ENCODE data around the gene TXNDC16.
"Not testable (repeated sequence)": the region's sequence is repeated elsewhere in the genome, so short reads cannot be mapped to it uniquely, and the experiment has no call there.

Gene TXNDC16

DNA sequence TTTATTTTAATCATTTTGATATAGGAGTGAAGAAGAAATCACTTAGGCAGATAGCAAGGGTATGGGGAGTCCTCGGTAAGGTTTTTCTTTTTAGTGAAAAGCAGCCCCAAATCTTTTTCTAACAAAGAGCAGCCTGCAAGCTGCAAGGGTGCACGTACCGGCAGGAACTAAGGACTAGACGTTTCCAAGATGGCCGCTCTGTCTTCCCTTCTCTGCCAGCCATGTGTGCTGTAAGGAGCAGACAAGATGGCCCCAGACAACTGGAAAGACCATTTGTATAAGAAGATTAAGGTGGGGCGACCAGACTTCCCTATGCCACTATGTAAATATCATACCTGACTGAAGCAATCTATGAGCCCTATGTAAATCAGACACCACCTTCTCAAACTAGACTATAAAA is 79.6 kb downstream of the TXNDC16 start:
- ATAC-seq (ENCODE audit: low read depth) (no peak), DNase-seq (ENCODE audit: low spot score) (no peak)
- no peaks in the 10 kb centered on the region for H3K4me1 ChIP-seq (ENCODE audit: insufficient read depth, poor library complexity, severe bottlenecking)
- H3K27ac ChIP-seq (ENCODE audit: poor library complexity, severe bottlenecking): no peak overlapping the region
- H3K27me3 ChIP-seq (ENCODE audit: insufficient read depth, poor library complexity, severe bottlenecking): no peaks in the 10 kb centered on the region
- H3K4me3 ChIP-seq (ENCODE audit: severe bottlenecking): no peak overlapping the region
- no peaks in the 10 kb centered on the region for H3K36me3 ChIP-seq (ENCODE audit: low read depth)
- H3K9me3 ChIP-seq (ENCODE audit: severe bottlenecking): no peaks in the 10 kb centered on the region
- TF ChIP-seq, protein P1, sequence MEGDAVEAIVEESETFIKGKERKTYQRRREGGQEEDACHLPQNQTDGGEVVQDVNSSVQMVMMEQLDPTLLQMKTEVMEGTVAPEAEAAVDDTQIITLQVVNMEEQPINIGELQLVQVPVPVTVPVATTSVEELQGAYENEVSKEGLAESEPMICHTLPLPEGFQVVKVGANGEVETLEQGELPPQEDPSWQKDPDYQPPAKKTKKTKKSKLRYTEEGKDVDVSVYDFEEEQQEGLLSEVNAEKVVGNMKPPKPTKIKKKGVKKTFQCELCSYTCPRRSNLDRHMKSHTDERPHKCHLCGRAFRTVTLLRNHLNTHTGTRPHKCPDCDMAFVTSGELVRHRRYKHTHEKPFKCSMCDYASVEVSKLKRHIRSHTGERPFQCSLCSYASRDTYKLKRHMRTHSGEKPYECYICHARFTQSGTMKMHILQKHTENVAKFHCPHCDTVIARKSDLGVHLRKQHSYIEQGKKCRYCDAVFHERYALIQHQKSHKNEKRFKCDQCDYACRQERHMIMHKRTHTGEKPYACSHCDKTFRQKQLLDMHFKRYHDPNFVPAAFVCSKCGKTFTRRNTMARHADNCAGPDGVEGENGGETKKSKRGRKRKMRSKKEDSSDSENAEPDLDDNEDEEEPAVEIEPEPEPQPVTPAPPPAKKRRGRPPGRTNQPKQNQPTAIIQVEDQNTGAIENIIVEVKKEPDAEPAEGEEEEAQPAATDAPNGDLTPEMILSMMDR (IDR thresholded peaks at IDR 0.05; ENCODE audit: poor library complexity, severe bottlenecking): no peak

DNA sequence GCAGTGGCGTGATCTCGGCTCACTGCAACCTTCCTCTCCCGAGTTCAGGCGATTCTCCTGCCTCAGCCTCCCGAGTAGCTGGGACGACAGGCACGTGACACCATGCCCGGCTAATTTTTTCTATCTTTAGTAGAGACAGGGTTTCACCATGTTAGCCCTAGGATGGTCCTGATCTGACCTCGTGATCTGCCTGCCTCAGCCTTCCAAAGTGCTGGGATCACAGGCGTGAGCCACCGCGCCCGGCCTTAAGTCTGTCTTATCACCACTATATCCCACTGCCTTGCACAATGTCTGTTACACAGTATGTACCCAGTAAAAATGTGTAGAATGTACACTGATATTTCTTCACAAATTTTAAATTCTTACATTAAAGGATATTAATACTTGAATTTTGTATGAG is 80.1 kb downstream of the TXNDC16 start:
- not testable (repeated sequence) for H3K9me3 ChIP-seq (ENCODE audit: severe bottlenecking); H3K27ac ChIP-seq (ENCODE audit: poor library complexity, severe bottlenecking); H3K27me3 ChIP-seq (ENCODE audit: insufficient read depth, poor library complexity, severe bottlenecking); H3K36me3 ChIP-seq (ENCODE audit: low read depth); DNase-seq (ENCODE audit: low spot score); ATAC-seq (ENCODE audit: low read depth); H3K4me3 ChIP-seq (ENCODE audit: severe bottlenecking); H3K4me1 ChIP-seq (ENCODE audit: insufficient read depth, poor library complexity, severe bottlenecking)

DNA sequence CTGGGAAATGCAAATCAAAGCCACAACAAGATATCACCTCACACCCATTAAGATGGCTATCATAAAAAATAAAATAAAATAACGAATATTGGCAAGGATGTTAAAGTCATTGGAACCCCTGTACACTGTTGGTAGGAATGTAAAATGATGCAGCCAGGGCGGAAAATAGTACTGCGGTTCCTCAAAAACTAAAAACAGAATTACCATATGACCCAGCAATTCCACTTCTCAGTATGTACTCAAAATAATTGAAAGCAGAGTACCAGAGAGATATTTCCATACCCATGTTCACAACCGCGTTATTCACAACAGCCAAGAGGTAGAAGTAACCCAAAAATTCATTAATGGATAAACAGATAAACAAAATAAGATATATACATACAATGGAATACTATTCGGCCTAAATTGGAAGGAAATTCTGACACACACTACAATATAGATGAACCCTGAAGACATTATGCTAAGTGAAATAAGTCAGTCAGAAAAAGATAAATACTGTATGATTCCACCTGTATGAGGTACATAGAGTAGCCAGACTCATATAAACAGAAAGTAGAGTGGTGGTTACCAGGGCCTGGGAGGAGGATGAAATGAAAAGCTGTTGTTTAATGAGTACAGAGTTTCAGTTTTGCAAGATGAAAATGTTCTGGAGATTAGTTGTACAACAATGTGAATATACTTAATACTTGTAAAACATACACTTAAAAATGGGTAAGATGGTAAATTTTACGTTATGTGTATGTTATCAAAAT is 84.6 kb downstream of the TXNDC16 start:
- Histone ChIP-seq H3K27ac (ENCODE audit: poor library complexity, severe bottlenecking) (no peak overlapping the region), H3K9me3 (ENCODE audit: severe bottlenecking) (no peaks in the 10 kb centered on the region), H3K4me3 (ENCODE audit: severe bottlenecking) (no peak overlapping the region), H3K4me1 (ENCODE audit: insufficient read depth, poor library complexity, severe bottlenecking) (peaks cover 4% of the 10 kb centered on the region), H3K36me3 (ENCODE audit: low read depth) (no peaks in the 10 kb centered on the region), H3K27me3 (ENCODE audit: insufficient read depth, poor library complexity, severe bottlenecking) (no peaks in the 10 kb centered on the region)
- DNase-seq (ENCODE audit: low spot score) (no peak), ATAC-seq (ENCODE audit: low read depth) (no peak)
- TF ChIP-seq, protein P1 (IDR thresholded peaks at IDR 0.05; ENCODE audit: poor library complexity, severe bottlenecking): no peak

DNA sequence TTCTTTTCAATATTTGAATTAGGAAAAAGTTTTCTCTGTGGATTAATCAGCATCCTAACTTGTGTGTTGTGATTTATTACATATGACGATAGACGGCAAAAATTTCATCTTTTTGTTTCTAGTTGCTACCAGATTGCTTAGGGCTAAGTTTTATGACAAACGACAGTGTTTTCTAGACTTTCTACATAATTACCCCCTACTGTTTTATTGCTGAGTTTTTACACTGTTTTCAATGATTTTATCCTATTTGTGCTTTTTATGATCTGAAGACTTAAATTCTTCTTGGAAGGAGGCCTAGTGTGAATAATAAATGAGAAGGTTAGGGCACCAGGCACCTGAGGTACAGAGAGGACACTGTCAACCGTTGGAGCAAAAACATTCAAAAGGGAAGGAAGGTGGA is 88.1 kb downstream of the TXNDC16 start:
- ATAC-seq (ENCODE audit: low read depth) (no peak), DNase-seq (ENCODE audit: low spot score) (no peak)
- Histone ChIP-seq H3K36me3 (ENCODE audit: low read depth) (no peaks in the 10 kb centered on the region), H3K4me3 (ENCODE audit: severe bottlenecking) (no peak overlapping the region), H3K9me3 (ENCODE audit: severe bottlenecking) (no peaks in the 10 kb centered on the region), H3K27ac (ENCODE audit: poor library complexity, severe bottlenecking) (no peak overlapping the region), H3K4me1 (ENCODE audit: insufficient read depth, poor library complexity, severe bottlenecking) (peaks cover 5% of the 10 kb centered on the region), H3K27me3 (ENCODE audit: insufficient read depth, poor library complexity, severe bottlenecking) (no peaks in the 10 kb centered on the region)
- TF ChIP-seq, protein P1 (IDR thresholded peaks at IDR 0.05; ENCODE audit: poor library complexity, severe bottlenecking): no peak

DNA sequence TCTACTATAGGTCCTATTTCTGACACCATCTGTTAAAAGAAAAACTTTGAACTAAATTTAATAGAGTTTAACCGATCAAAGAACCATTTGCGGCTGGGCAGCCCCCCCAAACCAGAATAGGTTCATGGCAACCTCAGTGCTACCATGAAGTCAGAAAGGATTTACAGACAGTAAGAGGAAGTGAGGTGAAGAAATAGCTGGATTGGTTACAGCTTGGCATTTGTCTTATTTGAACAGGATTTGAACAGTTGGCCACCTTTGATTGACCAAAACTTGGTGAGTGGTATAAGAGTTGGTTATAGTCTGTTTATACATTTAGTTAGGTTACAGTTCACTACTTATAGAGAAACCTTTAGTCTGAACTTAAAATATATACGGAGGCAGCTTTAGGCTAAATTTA is 88.9 kb downstream of the TXNDC16 start:
- Histone ChIP-seq H3K4me3 (ENCODE audit: severe bottlenecking) (no peak overlapping the region), H3K36me3 (ENCODE audit: low read depth) (no peaks in the 10 kb centered on the region), H3K27ac (ENCODE audit: poor library complexity, severe bottlenecking) (no peak overlapping the region), H3K27me3 (ENCODE audit: insufficient read depth, poor library complexity, severe bottlenecking) (no peaks in the 10 kb centered on the region), H3K9me3 (ENCODE audit: severe bottlenecking) (no peaks in the 10 kb centered on the region), H3K4me1 (ENCODE audit: insufficient read depth, poor library complexity, severe bottlenecking) (peaks cover 13% of the 10 kb centered on the region)
- no peak for ATAC-seq (ENCODE audit: low read depth)
- no peak for DNase-seq (ENCODE audit: low spot score)
- TF ChIP-seq, protein P1 (IDR thresholded peaks at IDR 0.05; ENCODE audit: poor library complexity, severe bottlenecking): no peak
